Naive thymus-derived CD8-positive, alpha-beta T cell (primary cell): ENCODE measurements around the gene TULP4. TPM values are rescaled to one million over a fixed set of nuclear protein-coding genes. Genes with fewer than 3 reads are reported as not detected.
"Not testable (repeated sequence)": the region's sequence is repeated elsewhere in the genome, so short reads cannot be mapped to it uniquely, and the experiment has no call there.

Source experiments
- ATAC-seq, 2 donors: fragments of 150-1000 bp; cut with Tn5 transposase in 1 of 2; sonication (Bioruptor Pico), chemical (Tn5 transposase) in 1 of 2; 1 replicate in 1 of 2; 2 replicates in 1 of 2; pipeline ENCODE4 v1.10.0; 2021; ENCODE audit warnings: mild to moderate bottlenecking in 2 of 2, moderate library complexity in 2 of 2
- POLR2A ChIA-PET: fragments of 350-600 bp; sonication (Branson Sonifier 250); formaldehyde crosslinking; loops from one replicate; lab custom pipeline; 2021; ENCODE audit warnings: antibody characterized with exemption; lab: Charles Lee
- DNase-seq, 10 donors: peaks; one replicate each; pipeline versions ENCODE4 v3.0.0 to v3.0.0-alpha.2; 2020 to 2022
- H3K27ac Mint-ChIP-seq, 10 donors: one replicate each; pipeline ENCODE4 v1.8.0; 2020 to 2022; ENCODE audit warnings: mild to moderate bottlenecking in 10 of 10, mixed read lengths in 10 of 10, moderate library complexity in 4 of 10, inconsistent platforms in 1 of 10
- H3K27me3 Mint-ChIP-seq, 5 donors: one replicate each; pipeline ENCODE4 v1.8.0; 2021 to 2022; ENCODE audit warnings: mixed read lengths in 5 of 5
- H3K36me3 Mint-ChIP-seq, 3 donors: one replicate each; pipeline ENCODE4 v1.8.0; 2020 to 2022; ENCODE audit warnings: mixed read lengths in 3 of 3, mild to moderate bottlenecking in 2 of 3, inconsistent platforms in 1 of 3
- H3K4me1 Mint-ChIP-seq, 4 donors: one replicate each; pipeline ENCODE4 v1.8.0; 2021 to 2022; ENCODE audit warnings: mixed read lengths in 4 of 4
- H3K4me3 Mint-ChIP-seq, 10 donors: one replicate each; pipeline ENCODE4 v1.8.0; 2020 to 2022; ENCODE audit warnings: mild to moderate bottlenecking in 10 of 10, mixed read lengths in 10 of 10, moderate library complexity in 6 of 10, inconsistent platforms in 1 of 10
- H3K9me3 Mint-ChIP-seq, 9 donors: one replicate each; pipeline ENCODE4 v1.8.0; 2020 to 2022; ENCODE audit warnings: mixed read lengths in 9 of 9, mild to moderate bottlenecking in 3 of 9, inconsistent platforms in 1 of 9, moderate library complexity in 1 of 9
- polyA plus RNA-seq, 3 donors: library from polyadenylated mRNA; unstranded; fragments of 300-500 nt; fragmentation: Illumina TruSeq; gene quantifications; one replicate each; pipeline ENCODE4 v1.2.3, GENCODE V29; 2021
- total RNA-seq, 8 experiments: library from RNA in 2 of 8; stranded (reverse) in 2 of 8; gene quantifications; one replicate each; pipeline ENCODE4 v1.2.3 and lab custom pipeline; 2021 to 2026

TULP4 gene
- total and polyA plus RNA-seq, 5 experiments from 2014 or later, result 18.9 to 59.5 (median 25.8) TPM

DNA sequence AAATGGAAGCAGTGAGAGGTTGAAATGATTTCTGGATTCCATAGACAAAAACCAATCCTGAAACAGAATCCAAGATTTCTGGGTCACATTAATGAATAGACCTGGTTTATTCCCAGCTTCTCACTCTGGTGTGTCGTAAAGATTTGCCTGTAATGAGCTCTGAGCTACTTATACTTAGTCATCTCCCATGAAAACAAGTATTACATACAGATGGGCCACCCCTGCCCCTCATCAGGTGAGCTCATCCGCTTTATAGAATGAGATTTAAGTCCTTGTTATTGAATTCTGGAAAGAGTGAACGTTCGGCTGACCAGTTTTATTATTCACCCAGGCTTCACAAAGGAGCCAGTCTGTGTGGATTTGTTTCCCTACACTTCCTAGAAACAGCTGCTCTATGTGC is 200.5 kb downstream of the TULP4 start:
- DNase-seq (no peak), ATAC-seq (no peak)
- H3K27me3 Mint-ChIP-seq, result peaks cover 2 to 19% (median 12%) of the 10 kb centered on the region in 5 donors
- no peaks in the 10 kb centered on the region for H3K9me3 Mint-ChIP-seq
- no peak overlapping the region for H3K27ac Mint-ChIP-seq
- peaks cover 11 to 38% (median 35%) of the 10 kb centered on the region in 4 donors for H3K4me1 Mint-ChIP-seq
- peaks cover 0 to 7% (median 2%) of the 10 kb centered on the region in 3 donors for H3K36me3 Mint-ChIP-seq
- POLR2A ChIA-PET, result interaction anchor here (0.8 kb wide), 1 partner anchor 12 kb away, joined by 4 read pairs; no protein-coding TSS in a partner anchor
- H3K4me3 Mint-ChIP-seq, result no peak overlapping the region

DNA sequence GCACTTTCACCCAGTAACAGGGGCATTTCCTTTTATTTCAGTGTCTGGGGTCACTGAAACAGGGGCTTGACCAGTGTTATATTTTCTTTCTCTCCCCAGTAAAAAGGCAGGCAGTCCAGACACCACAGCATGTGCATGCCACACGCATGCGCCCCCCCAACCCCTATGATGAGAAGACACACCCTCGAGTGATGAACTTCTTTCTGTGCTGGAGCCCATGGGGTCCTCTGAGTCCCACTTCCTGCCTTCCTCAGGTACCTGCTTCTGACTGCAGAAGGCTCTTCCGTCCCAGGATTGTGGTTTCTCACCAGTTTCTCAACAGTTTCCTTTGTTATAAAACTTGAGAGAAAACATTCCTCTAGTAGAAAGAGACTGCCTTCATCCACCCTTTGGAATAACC is 201.9 kb downstream of the TULP4 start:
- H3K27ac Mint-ChIP-seq, result peak overlapping the region in 3 of 10 donors; percentile 13 to 67 (median 17)
- H3K4me1 Mint-ChIP-seq, result peaks cover 15 to 48% (median 45%) of the 10 kb centered on the region in 4 donors
- peaks cover 4 to 31% (median 17%) of the 10 kb centered on the region in 5 donors for H3K27me3 Mint-ChIP-seq
- DNase-seq, result peak in 2 of 10 donors; percentile 6 to 16
- POLR2A ChIA-PET, result no interaction called here
- no peaks in the 10 kb centered on the region for H3K9me3 Mint-ChIP-seq
- H3K4me3 Mint-ChIP-seq, result peak overlapping the region in 1 of 10 donors; percentile 39
- no peaks in the 10 kb centered on the region for H3K36me3 Mint-ChIP-seq
- ATAC-seq, result peak in 1 of 2 donors; percentile 59

DNA sequence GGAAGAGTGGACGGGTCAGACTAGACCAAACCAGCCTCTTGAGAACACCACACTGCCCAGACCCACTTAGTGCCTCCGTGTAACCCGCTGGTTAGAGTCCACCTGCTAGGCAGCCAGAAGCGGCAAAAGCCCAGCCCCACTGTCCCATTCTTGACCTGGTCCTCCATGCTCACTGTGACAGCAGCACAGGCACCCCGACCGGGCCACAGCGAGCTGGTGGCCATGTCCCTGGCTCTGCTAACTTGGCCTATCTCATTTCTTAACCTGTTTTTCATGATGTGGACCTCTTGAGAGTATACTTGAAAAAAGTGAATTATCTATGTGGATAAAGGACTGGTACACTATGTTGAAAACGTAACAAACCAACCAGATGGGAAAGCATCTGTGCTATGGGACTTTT is 202.7 kb downstream of the TULP4 start:
- peaks cover 15 to 48% (median 45%) of the 10 kb centered on the region in 4 donors for H3K4me1 Mint-ChIP-seq
- H3K9me3 Mint-ChIP-seq, result no peaks in the 10 kb centered on the region
- peaks cover 7 to 39% (median 24%) of the 10 kb centered on the region in 5 donors for H3K27me3 Mint-ChIP-seq
- peak overlapping the region in 1 of 10 donors; percentile 10 for H3K4me3 Mint-ChIP-seq
- DNase-seq, result no peak
- POLR2A ChIA-PET, result no interaction called here
- no peak for ATAC-seq
- H3K36me3 Mint-ChIP-seq, result no peaks in the 10 kb centered on the region
- peak overlapping the region in 2 of 10 donors; percentile 10 to 67 for H3K27ac Mint-ChIP-seq

DNA sequence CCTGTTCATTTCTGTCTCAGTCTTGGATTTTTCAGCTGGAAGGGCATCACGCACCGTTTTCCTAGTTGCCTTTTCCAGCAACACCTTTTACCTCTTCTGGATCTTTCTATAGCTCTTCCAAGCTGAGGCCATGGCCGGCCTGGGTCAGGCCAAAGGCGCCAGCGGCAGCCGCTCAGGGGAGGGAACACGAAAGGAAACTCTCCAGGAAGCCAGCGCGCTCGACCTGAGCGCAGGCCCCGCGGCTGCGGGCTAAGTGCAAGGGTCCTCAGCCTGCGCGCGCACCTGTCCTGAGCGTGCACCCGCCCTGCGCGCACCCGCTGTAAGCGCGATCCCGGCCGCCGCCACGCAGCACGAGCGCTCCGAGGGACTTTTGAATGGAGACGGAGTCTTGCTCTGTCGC is 203.8 kb downstream of the TULP4 start:
- Mint-ChIP-seq H3K27ac (peak overlapping the region in 2 of 10 donors; percentile 25 to 89), H3K36me3 (no peaks in the 10 kb centered on the region), H3K27me3 (peaks cover 10 to 50% (median 32%) of the 10 kb centered on the region in 5 donors), H3K4me1 (peaks cover 15 to 48% (median 45%) of the 10 kb centered on the region in 4 donors), H3K4me3 (peak overlapping the region in 1 of 10 donors; percentile 61), H3K9me3 (no peaks in the 10 kb centered on the region)
- ATAC-seq, result no peak
- no peak for DNase-seq
- POLR2A ChIA-PET, result interaction anchor here (0.6 kb wide), 1 partner anchor 13 kb away, joined by 3 read pairs; no protein-coding TSS in a partner anchor

DNA sequence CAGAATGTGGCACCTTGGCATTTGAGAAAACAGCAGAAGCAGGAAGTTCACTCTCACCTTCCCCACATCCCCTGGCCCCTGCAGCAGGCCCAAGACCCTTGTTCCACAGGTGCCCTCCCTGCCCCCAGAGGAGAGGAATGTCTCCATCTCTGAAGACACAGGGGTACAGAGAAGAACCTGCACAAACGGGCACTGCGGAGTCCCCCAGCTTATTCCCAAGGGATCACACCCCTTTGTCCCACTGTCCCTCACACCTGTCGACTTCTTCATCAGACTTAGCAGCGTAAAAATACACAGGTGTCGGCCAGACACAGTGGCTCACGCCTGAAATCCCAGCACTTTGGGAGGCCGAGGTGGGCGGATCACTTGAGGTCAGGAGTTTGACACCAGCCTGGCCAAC is 204.8 kb downstream of the TULP4 start:
- Mint-ChIP-seq H3K4me3 (peak overlapping the region in 1 of 10 donors; percentile 8), H3K27me3 (peaks cover 10 to 53% (median 35%) of the 10 kb centered on the region in 5 donors), H3K36me3 (no peaks in the 10 kb centered on the region), H3K27ac (peak overlapping the region in 1 of 10 donors; percentile 82), H3K9me3 (no peaks in the 10 kb centered on the region), H3K4me1 (peaks cover 15 to 48% (median 45%) of the 10 kb centered on the region in 4 donors)
- POLR2A ChIA-PET, result no interaction called here
- ATAC-seq (no peak), DNase-seq (no peak)

DNA sequence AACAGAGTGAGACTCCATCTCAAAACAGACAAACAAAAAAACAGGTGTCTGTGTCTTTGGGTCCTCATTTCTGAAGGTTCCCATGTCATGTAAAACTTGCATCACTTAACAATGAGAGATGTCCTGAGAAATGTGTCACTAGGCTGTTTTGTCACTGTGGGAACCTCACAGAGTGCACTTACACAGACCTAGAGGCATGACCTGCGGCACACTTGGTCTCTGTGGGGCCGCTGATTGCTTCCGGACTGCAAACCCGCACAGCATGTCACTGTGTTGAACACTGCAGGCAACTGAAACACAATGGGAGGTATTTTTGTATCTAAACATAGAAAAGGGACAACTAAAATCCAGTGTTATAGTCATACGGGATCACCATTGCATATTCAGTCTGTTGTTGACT is 205.3 kb downstream of the TULP4 start:
- DNase-seq, result no peak
- Mint-ChIP-seq H3K27ac (peak overlapping the region in 2 of 10 donors; percentile 52 to 62), H3K27me3 (peaks cover 12 to 54% (median 35%) of the 10 kb centered on the region in 5 donors), H3K4me3 (peak overlapping the region; percentile 33 to 83 (median 62)), H3K36me3 (no peaks in the 10 kb centered on the region), H3K9me3 (no peaks in the 10 kb centered on the region), H3K4me1 (peaks cover 15 to 48% (median 45%) of the 10 kb centered on the region in 4 donors)
- POLR2A ChIA-PET, result no interaction called here
- ATAC-seq, result peak in 1 of 2 donors; percentile 32

DNA sequence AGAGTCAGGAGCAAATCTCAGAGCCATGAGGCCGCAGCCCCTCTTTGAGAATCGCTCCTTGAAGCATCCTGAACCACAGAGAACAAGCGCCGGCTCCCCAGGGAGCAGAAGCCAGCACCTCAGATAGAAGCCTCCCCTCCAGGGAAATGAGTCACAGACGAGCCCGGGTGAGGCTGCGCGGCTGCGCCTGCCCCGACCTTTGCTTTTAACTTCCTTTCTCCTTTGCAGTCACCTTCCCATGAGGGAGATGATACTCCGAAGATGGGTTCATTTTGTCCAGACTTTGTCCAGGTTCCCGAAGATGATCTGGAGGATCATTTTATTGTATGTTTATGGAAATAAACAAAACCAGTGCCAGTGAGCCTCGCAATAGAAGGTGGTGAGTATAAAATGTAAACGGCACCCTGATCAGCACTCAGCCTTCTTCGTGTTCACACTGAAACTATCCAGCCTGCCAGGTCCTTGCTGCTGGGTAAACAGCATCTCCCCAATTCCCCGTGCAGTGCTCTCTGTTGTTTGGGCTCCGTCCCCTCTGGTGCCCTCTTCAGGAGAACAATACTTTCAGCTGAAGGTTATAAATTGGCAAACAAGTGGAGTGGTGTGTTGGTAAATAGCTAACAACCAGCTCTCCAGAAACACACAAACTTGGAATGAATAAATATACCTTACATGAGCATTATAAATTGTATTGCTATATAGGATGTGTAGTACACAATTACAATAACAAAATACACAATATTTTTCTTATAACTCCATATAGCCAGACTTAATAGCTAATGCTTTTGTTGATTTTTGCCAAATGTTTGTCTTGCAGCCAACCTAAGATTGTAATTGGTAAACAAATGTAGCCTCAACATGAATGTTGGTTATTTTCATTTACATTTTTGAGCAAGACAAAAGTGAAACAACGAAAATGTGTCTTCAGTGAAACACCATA is 206.2 kb downstream of the TULP4 start:
- Mint-ChIP-seq H3K27me3 (peaks cover 15 to 63% (median 37%) of the 10 kb centered on the region in 5 donors), H3K36me3 (peaks cover 0 to 3% (median 0%) of the 10 kb centered on the region in 3 donors), H3K27ac (peak overlapping the region in 5 of 10 donors; percentile 9 to 75 (median 62)), H3K4me3 (peak overlapping the region; percentile 72 to 84 (median 77)), H3K9me3 (no peaks in the 10 kb centered on the region), H3K4me1 (peaks cover 15 to 47% (median 44%) of the 10 kb centered on the region in 4 donors)
- POLR2A ChIA-PET, result no interaction called here
- ATAC-seq (peak; percentile 72 to 81), DNase-seq (peak in 4 of 10 donors; percentile 21 to 39 (median 28))

DNA sequence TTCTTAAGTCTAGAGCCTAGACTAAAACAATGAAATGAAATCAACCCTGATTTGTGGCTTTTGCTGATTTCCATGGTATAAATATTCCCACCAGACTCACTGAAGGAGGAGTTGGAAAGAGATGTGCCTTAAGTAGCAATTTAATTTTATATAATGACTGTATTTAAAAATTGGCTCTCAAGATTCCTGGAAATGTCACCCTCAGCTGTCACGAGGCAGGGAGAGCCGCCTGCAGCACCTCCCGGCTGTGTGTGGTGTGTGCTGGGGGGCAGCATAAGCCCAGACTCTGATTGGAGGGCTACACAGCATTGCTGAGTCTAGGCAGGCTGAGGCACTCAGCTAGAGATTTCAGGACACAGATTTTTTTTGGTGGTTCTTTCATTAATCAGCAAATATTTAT is 207.0 kb downstream of the TULP4 start:
- ATAC-seq, result no peak
- Mint-ChIP-seq H3K27ac (no peak overlapping the region), H3K27me3 (peaks cover 21 to 71% (median 44%) of the 10 kb centered on the region in 5 donors), H3K4me3 (no peak overlapping the region), H3K4me1 (peaks cover 11 to 40% (median 36%) of the 10 kb centered on the region in 4 donors), H3K36me3 (peaks cover 0 to 7% (median 0%) of the 10 kb centered on the region in 3 donors), H3K9me3 (peaks cover 0 to 6% (median 0%) of the 10 kb centered on the region in 9 donors)
- no peak for DNase-seq
- POLR2A ChIA-PET, result no interaction called here

DNA sequence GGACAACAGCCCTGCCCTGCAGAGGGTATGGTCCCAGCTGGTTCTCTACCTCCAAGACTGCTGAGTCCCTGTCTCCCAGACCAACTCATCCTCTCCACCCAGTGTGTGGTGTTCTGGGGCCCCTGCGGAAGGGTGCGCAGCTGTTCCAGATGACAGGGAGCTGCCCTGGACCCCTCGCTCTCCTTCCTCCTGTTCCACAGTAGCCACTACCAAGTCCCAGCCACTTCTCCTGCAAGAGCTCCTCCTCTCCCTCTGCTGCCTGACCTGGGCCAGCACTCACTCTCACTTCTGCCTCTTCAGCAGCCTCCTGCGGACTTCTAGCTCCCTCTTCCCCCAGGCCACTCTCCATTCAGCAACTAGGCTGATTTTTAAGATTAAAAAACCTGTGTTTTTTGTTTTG is 207.5 kb downstream of the TULP4 start:
- POLR2A ChIA-PET, result no interaction called here
- DNase-seq (no peak), ATAC-seq (no peak)
- peaks cover 0 to 7% (median 0%) of the 10 kb centered on the region in 3 donors for H3K36me3 Mint-ChIP-seq
- H3K4me3 Mint-ChIP-seq, result peak overlapping the region in 1 of 10 donors; percentile 14
- no peak overlapping the region for H3K27ac Mint-ChIP-seq
- peaks cover 10 to 36% (median 32%) of the 10 kb centered on the region in 4 donors for H3K4me1 Mint-ChIP-seq
- H3K9me3 Mint-ChIP-seq, result peaks cover 0 to 6% (median 0%) of the 10 kb centered on the region in 9 donors
- peaks cover 26 to 76% (median 48%) of the 10 kb centered on the region in 5 donors for H3K27me3 Mint-ChIP-seq

DNA sequence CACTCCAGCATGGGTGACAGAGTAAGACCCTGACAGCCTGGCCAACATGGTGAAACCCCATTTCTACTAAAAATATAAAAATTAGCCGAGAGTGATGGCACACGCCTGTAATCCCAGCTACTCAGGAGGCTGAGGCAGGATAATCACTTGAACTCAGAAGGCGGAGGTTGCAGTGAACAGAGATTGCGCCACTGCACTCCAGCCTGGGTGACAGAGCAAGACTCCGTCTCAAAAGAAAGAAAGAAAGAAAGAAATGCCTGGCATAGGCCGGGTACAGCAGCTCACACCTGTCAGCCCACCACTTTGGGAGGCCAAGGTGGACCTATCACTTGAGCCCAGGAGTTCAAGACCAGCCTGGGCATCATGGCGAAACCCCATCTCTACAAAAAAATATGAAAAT is 208.7 kb downstream of the TULP4 start:
- H3K27ac Mint-ChIP-seq, result peak overlapping the region in 1 of 10 donors; percentile 40
- DNase-seq, ATAC-seq, H3K36me3 Mint-ChIP-seq, H3K4me3 Mint-ChIP-seq, POLR2A ChIA-PET, H3K9me3 Mint-ChIP-seq: not testable (repeated sequence)
- H3K4me1 Mint-ChIP-seq, result peaks cover 6 to 25% (median 21%) of the 10 kb centered on the region in 4 donors
- H3K27me3 Mint-ChIP-seq, result peaks cover 37 to 84% (median 57%) of the 10 kb centered on the region in 5 donors

DNA sequence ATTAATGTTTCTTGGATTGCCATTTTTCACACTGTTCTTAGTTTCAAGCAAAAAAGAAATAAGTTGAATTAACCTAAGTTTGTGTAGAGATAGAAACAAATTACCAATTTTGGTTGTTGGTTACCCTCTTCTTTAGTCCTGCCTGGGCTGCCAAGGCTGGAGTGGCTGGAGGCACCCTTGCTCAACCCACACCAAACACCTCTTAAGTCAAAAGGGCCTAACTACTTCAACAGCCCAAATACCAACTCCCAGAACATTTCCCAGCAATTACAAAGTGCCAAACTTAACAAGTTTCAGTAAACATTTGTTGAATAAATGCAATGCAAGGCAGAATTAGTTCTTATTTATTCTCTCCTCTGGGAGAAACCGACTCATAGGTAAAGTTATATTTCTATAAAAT is 209.5 kb downstream of the TULP4 start:
- H3K9me3 Mint-ChIP-seq, result peaks cover 0 to 10% (median 3%) of the 10 kb centered on the region in 9 donors
- no peak overlapping the region for H3K4me3 Mint-ChIP-seq
- H3K4me1 Mint-ChIP-seq, result peaks cover 4 to 20% (median 16%) of the 10 kb centered on the region in 4 donors
- H3K27me3 Mint-ChIP-seq, result peaks cover 43 to 86% (median 63%) of the 10 kb centered on the region in 5 donors
- POLR2A ChIA-PET, result no interaction called here
- H3K27ac Mint-ChIP-seq, result no peak overlapping the region
- peaks cover 0 to 10% (median 0%) of the 10 kb centered on the region in 3 donors for H3K36me3 Mint-ChIP-seq
- ATAC-seq (no peak), DNase-seq (no peak)

DNA sequence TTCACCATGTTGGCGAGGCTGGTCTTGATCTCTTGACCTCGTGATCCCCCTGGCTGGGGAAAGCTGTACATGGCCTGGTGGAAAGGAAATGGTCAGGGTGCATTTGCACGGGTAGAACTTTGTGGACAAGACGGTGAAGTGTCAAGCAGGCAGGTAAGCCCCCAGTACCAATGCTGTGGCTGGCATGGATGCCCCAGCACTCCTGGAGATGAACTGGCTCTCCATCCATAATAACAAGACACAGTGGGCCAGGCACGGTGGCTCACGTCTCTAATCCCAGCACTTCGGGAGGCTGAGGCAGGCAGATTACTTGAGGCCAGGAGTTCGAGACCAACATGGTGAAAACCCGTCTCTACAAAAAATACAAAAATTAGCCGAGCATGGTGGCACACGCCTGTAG is 210.4 kb downstream of the TULP4 start:
- Mint-ChIP-seq H3K4me3 (no peak overlapping the region), H3K27me3 (peaks cover 39 to 86% (median 61%) of the 10 kb centered on the region in 5 donors), H3K27ac (no peak overlapping the region), H3K9me3 (peaks cover 0 to 19% (median 11%) of the 10 kb centered on the region in 9 donors), H3K4me1 (peaks cover 4 to 13% (median 11%) of the 10 kb centered on the region in 4 donors), H3K36me3 (peaks cover 0 to 19% (median 0%) of the 10 kb centered on the region in 3 donors)
- no peak for ATAC-seq
- no peak for DNase-seq
- POLR2A ChIA-PET, result no interaction called here
